DOHH2 (cell line): Measurements from ENCODE around the gene CENPS.

ENCODE experiments used
- EZH2phosphoT487 ChIP-seq: fragments of 200-600 bp; sonication (generic); IDR thresholded peaks from 2 replicates; pipeline ENCODE4 v1.6.1; 2017; ENCODE audit warnings: borderline replicate concordance, mild to moderate bottlenecking, antibody characterized with exemption, low read length, moderate library complexity, mixed read lengths
- TF ChIP-seq, protein P1 (sequence below): fragments of 200-600 bp; sonication (generic); IDR thresholded peaks from one replicate; pipeline ENCODE4 v1.5.1; 2014; ENCODE audit warnings: antibody characterized with exemption, mild to moderate bottlenecking, low read depth, low read length; ENCODE audit not compliant: poor library complexity, severe bottlenecking

GRCh38 chr1:10480614-10481013 is 50.4 kb downstream of the CENPS start:
- TF ChIP-seq, protein P1, sequence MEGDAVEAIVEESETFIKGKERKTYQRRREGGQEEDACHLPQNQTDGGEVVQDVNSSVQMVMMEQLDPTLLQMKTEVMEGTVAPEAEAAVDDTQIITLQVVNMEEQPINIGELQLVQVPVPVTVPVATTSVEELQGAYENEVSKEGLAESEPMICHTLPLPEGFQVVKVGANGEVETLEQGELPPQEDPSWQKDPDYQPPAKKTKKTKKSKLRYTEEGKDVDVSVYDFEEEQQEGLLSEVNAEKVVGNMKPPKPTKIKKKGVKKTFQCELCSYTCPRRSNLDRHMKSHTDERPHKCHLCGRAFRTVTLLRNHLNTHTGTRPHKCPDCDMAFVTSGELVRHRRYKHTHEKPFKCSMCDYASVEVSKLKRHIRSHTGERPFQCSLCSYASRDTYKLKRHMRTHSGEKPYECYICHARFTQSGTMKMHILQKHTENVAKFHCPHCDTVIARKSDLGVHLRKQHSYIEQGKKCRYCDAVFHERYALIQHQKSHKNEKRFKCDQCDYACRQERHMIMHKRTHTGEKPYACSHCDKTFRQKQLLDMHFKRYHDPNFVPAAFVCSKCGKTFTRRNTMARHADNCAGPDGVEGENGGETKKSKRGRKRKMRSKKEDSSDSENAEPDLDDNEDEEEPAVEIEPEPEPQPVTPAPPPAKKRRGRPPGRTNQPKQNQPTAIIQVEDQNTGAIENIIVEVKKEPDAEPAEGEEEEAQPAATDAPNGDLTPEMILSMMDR, result no peak
- TF ChIP-seq EZH2phosphoT487, result no peak
